GM23248 (cell line): ENCODE data around the gene RPL5. TPM values are rescaled to one million over a fixed set of nuclear protein-coding genes. Genes with fewer than 3 reads are reported as not detected.

Source experiments
- DNase-seq: peaks from one replicate; pipeline ENCODE4 v3.0.0-alpha.2; 2015
- H2AFZ ChIP-seq: fragments of 200-600 bp; sonication (generic); 2 replicates; pipeline ENCODE4 v1.6.1; 2016; ENCODE audit warnings: antibody characterized with exemption
- H3F3A ChIP-seq: fragments of 200-600 bp; sonication (generic); 2 replicates; pipeline ENCODE4 v1.6.1; 2016; ENCODE audit warnings: mild to moderate bottlenecking, antibody characterized with exemption, mixed run types; ENCODE audit not compliant: insufficient read depth
- H3K27ac ChIP-seq: fragments of 200-600 bp; sonication (generic); 2 replicates; pipeline ENCODE4 v1.5.1; 2016; ENCODE audit warnings: mild to moderate bottlenecking
- H3K27me3 ChIP-seq: fragments of 200-600 bp; sonication (generic); replicated peaks from 2 replicates; pipeline ENCODE4 v1.6.1; 2016; ENCODE audit warnings: mild to moderate bottlenecking; ENCODE audit not compliant: insufficient read depth
- H3K36me3 ChIP-seq: fragments of 200-600 bp; sonication (generic); 2 replicates; pipeline ENCODE4 v1.6.1; 2016; ENCODE audit warnings: low read depth, mild to moderate bottlenecking
- H3K4me1 ChIP-seq: fragments of 200-600 bp; sonication (generic); 2 replicates; pipeline ENCODE4 v1.6.1; 2016; ENCODE audit warnings: mild to moderate bottlenecking; ENCODE audit not compliant: insufficient read depth
- H3K4me2 ChIP-seq: fragments of 200-600 bp; sonication (generic); one replicate; pipeline ENCODE4 v1.6.1; 2016; ENCODE audit warnings: mild to moderate bottlenecking; ENCODE audit not compliant: unreplicated experiment
- H3K4me3 ChIP-seq: fragments of 200-600 bp; sonication (generic); 2 replicates; pipeline ENCODE4 v1.5.1; 2016; ENCODE audit warnings: mild to moderate bottlenecking
- H3K79me2 ChIP-seq: fragments of 200-600 bp; sonication (generic); 2 replicates; pipeline ENCODE4 v1.6.1; 2016; ENCODE audit warnings: mild to moderate bottlenecking; ENCODE audit not compliant: insufficient read depth
- H3K9ac ChIP-seq: fragments of 200-600 bp; sonication (generic); 2 replicates; pipeline ENCODE4 v1.6.1; 2016; ENCODE audit warnings: mild to moderate bottlenecking
- H3K9me2 ChIP-seq: fragments of 200-600 bp; sonication (generic); 2 replicates; pipeline ENCODE4 v1.6.1; 2016; ENCODE audit warnings: mixed run types, mild to moderate bottlenecking, moderate library complexity; ENCODE audit not compliant: insufficient read depth
- H3K9me3 ChIP-seq: fragments of 200-600 bp; sonication (generic); one replicate; pipeline ENCODE4 v1.6.1; 2017; ENCODE audit warnings: low read depth
- H4K20me1 ChIP-seq: fragments of 200-600 bp; sonication (generic); 2 replicates; pipeline ENCODE4 v1.6.0; 2016; ENCODE audit not compliant: insufficient read depth
- EZH2 ChIP-seq: fragments of 200-600 bp; sonication (generic); IDR thresholded peaks from 2 replicates; pipeline ENCODE4 v1.6.1; 2018; ENCODE audit warnings: antibody characterized with exemption, mild to moderate bottlenecking; ENCODE audit not compliant: insufficient read depth, poor library complexity, severe bottlenecking
- EZH2phosphoT487 ChIP-seq: fragments of 200-600 bp; sonication (generic); IDR thresholded peaks from 2 replicates; pipeline ENCODE4 v1.6.1; 2018; ENCODE audit warnings: antibody characterized with exemption, moderate library complexity, mild to moderate bottlenecking, low read depth; ENCODE audit not compliant: insufficient read depth
- WGBS, 2 experiments: methylation state at CpG; one replicate each; pipeline ENCODE4 v1.1.6; 2015 to 2017; ENCODE audit warnings: low lambda C conversion rate in 2 of 2, low coverage in 1 of 2; ENCODE audit errors: missing lambda C conversion rate in 2 of 2; 5-methylcytosine and 5-hydroxymethylcytosine counted together
- in situ Hi-C: fragments of 300-500 bp; cut with MboI; formaldehyde crosslinking; loops from 2 replicates; pipeline ENCODE4 v1.15.0; 2020
- polyA plus RNA-seq: library from polyadenylated mRNA; unstranded; fragments of >200 nt; fragmentation: Nextera tagmentation; extraction: Ambion mirVana; gene quantifications from 2 replicates; pipeline ENCODE4 v1.2.1, GENCODE V29; 2016
- total RNA-seq: library from RNA; depleted of rRNA; stranded (reverse); fragments of >200 nt; shearing (Covaris generic); gene quantifications from 2 replicates; pipeline ENCODE4 v1.2.3, GENCODE V29; 2014

Gene RPL5
- total and polyA plus RNA-seq, 2 experiments from 2014 or later = 750 to 1,075 TPM

- Histone ChIP-seq H3K4me3 (peak overlapping the region; percentile 73), H4K20me1 (no peaks in the 10 kb centered on the region), H3K79me2 (peaks cover 21% of the 10 kb centered on the region), H3K4me2 (peak overlapping the region; percentile 89), H3K27me3 (no peaks in the 10 kb centered on the region), H3K9me3 (no peaks in the 10 kb centered on the region), H3K9ac (peak overlapping the region; percentile 89), H3K27ac (peak overlapping the region; percentile 94; the same call in 1 of the 2 replicates), H3K9me2 (no peaks in the 10 kb centered on the region), H2AFZ (peak overlapping the region; percentile 88), H3K36me3 (no peaks in the 10 kb centered on the region), H3K4me1 (0 out of 2 replicates have a peak, but pooled peaks cover 11% of the 10 kb centered on the region), H3F3A (peaks cover 13% of the 10 kb centered on the region)
- WGBS, 2 experiments = 53 to 54% methylated on average over 5 of the region's 5 CpGs
- TF ChIP-seq EZH2 = no peak
- TF ChIP-seq EZH2phosphoT487 = no peak
- in situ Hi-C loops = no loop called here
- DNase-seq = no peak
Measured at GRCh38 chr1:92786111-92786901, 45.5 kb upstream of the RPL5 start.

DNA sequence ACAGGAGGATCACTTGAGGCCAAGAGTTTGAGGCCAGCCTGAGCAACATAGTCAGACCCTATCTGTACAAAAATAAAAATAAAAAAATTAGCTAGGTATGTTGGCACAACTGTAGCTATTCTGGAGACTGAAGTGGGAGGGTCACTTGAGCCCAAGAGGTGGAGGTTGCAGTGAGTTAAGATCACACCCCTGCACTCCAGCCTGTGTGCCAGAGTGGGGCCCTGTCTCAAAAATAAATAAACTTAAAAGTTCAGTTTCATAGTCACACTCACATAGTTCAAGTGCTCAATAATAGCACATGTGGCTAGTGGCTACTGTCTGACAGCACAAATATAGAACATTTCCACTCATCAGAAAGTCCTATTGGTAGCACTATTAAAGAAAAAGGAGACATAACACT lies 41.8 kb upstream of the RPL5 start:
- TF ChIP-seq EZH2 = no peak
- no peak for TF ChIP-seq EZH2phosphoT487
- no peaks in the 10 kb centered on the region for H3K9me3 ChIP-seq
- H3K9me2 ChIP-seq = no peaks in the 10 kb centered on the region
- no peaks in the 10 kb centered on the region for H3F3A ChIP-seq
- DNase-seq = no peak
- no peak overlapping the region for H3K4me2 ChIP-seq
- no peaks in the 10 kb centered on the region for H3K27me3 ChIP-seq
- no peak overlapping the region for H3K4me3 ChIP-seq
- no peak overlapping the region for H2AFZ ChIP-seq
- no peak overlapping the region for H3K9ac ChIP-seq
- 0 out of 2 replicates have a peak, but pooled peaks cover 3% of the 10 kb centered on the region for H3K4me1 ChIP-seq
- no peaks in the 10 kb centered on the region for H3K79me2 ChIP-seq
- H4K20me1 ChIP-seq = no peaks in the 10 kb centered on the region
- no peaks in the 10 kb centered on the region for H3K36me3 ChIP-seq
- no peak overlapping the region for H3K27ac ChIP-seq
- in situ Hi-C loops = no loop called here

GRCh38 chr1:92790867-92791266 lies 41.0 kb upstream of the RPL5 start:
- Histone ChIP-seq H3K4me2 (no peak overlapping the region), H3K4me3 (no peak overlapping the region), H3K36me3 (no peaks in the 10 kb centered on the region), H3K27ac (no peak overlapping the region), H2AFZ (no peak overlapping the region), H3K9me3 (no peaks in the 10 kb centered on the region), H3F3A (no peaks in the 10 kb centered on the region), H4K20me1 (no peaks in the 10 kb centered on the region), H3K27me3 (no peaks in the 10 kb centered on the region), H3K79me2 (no peaks in the 10 kb centered on the region), H3K4me1 (0 out of 2 replicates have a peak, but pooled peaks cover 8% of the 10 kb centered on the region), H3K9ac (no peak overlapping the region), H3K9me2 (no peaks in the 10 kb centered on the region)
- in situ Hi-C loops = no loop called here
- no peak for DNase-seq
- no peak for TF ChIP-seq EZH2
- no peak for TF ChIP-seq EZH2phosphoT487
- 63 to 68% methylated on average over 2 of the region's 2 CpGs for WGBS, 2 experiments

DNA sequence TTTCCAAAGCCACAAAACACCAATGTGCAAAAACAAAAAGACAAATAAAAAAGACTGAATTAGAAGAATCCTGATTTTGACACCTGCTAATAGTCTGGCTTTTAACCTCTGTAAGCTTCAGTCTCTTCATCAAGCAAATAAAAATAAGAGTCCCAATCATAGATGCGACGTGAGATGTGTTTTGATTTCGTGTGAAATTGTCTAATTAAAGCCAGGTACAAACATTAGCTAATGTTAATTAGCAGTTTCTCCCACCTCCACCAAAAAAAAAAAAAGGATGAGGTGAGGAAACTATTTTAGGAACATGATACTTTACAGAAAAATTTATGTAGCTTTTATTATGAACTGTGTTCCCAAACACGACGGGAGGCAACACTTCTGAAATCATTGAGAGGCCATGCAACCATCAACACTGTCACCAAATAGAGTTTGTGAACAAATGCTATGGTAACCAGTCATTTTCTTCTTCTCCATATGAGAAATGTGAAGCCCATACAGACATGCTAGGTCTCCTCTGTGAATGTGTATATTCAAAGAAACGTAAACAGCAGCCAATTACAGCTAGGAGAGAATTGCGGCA lies 40.3 kb upstream of the RPL5 start:
- in situ Hi-C loops = no loop called here

More for the DNA sequence above, 40.3 kb upstream of the RPL5 start:
- Histone ChIP-seq H3K27me3 (no peaks in the 10 kb centered on the region), H3K4me2 (no peak overlapping the region), H3K9me2 (no peaks in the 10 kb centered on the region), H3K4me1 (0 out of 2 replicates have a peak, but pooled peaks cover 8% of the 10 kb centered on the region), H2AFZ (peak overlapping the region; percentile 12; the same call in 1 of the 2 replicates), H4K20me1 (no peaks in the 10 kb centered on the region), H3K27ac (no peak overlapping the region), H3K79me2 (no peaks in the 10 kb centered on the region), H3K36me3 (no peaks in the 10 kb centered on the region), H3K9me3 (no peaks in the 10 kb centered on the region), H3K9ac (no peak overlapping the region), H3K4me3 (no peak overlapping the region), H3F3A (no peaks in the 10 kb centered on the region)
- no peak for DNase-seq
- no peak for TF ChIP-seq EZH2phosphoT487
- no peak for TF ChIP-seq EZH2
- 42 to 49% methylated on average over 7 of the region's 7 CpGs for WGBS, 2 experiments
